Measurements from ENCODE around the gene SAFB.

The SAFB gene

DNA sequence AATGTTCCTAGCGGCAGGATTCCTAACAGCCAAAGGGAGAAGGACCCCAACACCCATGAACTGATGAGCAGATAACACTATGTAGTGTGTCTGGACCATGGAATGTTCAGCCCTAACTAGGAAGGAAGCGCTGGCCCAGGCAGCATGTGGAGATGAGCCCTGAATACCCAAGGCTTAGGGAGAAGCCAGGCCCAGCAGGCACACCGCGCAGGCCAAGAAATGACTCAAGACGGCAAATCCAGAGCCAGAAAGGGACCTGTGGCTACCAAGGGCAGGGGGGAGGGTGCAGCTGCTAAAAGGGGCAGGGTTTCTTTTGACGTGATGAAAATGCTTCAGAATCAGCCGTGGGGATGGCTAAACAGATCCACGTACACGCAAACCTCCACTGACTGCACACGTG, 34.4 kb upstream of the SAFB start:
- no peak for DNase-seq
- TF ChIP-seq, protein P1, sequence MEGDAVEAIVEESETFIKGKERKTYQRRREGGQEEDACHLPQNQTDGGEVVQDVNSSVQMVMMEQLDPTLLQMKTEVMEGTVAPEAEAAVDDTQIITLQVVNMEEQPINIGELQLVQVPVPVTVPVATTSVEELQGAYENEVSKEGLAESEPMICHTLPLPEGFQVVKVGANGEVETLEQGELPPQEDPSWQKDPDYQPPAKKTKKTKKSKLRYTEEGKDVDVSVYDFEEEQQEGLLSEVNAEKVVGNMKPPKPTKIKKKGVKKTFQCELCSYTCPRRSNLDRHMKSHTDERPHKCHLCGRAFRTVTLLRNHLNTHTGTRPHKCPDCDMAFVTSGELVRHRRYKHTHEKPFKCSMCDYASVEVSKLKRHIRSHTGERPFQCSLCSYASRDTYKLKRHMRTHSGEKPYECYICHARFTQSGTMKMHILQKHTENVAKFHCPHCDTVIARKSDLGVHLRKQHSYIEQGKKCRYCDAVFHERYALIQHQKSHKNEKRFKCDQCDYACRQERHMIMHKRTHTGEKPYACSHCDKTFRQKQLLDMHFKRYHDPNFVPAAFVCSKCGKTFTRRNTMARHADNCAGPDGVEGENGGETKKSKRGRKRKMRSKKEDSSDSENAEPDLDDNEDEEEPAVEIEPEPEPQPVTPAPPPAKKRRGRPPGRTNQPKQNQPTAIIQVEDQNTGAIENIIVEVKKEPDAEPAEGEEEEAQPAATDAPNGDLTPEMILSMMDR (IDR thresholded peaks at IDR 0.05; ENCODE audit: low read depth, low read length), result no peak
- H3K36me3 ChIP-seq, result peaks cover 73% of the 10 kb centered on the region

DNA sequence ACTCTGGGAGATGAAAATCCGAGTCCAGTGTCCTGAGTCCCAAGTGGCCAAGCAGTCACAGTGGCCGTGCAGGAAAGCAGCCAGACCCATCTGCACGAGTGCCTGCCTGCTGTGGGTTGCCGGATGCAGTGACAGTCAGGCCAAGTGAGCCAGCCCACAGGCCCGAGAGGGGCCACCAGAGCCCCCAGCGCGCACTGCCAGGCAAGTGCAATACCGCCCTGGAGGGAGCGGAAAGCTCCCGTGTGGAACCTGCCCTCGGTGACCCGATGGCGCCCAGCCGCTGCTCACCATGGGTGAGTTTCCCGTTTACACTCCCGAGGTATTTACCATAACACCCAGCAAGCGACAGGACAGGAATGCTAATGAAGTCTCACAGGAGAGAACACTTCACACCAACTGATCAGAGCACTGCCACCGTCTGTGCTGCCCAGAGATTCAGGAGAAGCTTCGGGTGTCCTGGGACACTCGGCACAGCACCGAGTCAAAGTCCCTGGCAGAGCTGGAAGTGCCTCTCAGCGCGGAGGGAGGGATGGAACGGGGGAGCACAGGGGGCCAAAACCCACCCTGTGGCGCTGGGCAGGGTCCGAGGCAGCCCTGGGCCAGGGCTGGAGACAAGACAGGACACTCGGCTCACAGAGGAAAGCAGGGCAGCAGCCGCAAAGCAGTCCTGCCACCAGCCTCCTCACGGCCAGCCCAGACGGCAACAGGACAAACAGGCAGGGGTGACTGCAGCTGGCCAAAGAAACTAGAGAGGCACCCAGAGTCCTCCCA, 33.8 kb upstream of the SAFB start:
- H3K4me3 ChIP-seq (ENCODE audit: low read depth, low read length), result no peak overlapping the region
- H3K27ac ChIP-seq, result no peak overlapping the region
- peaks cover 80% of the 10 kb centered on the region for H3K36me3 ChIP-seq
- H3K27me3 ChIP-seq (ENCODE audit: insufficient read depth, low read depth, severe bottlenecking), result no peaks in the 10 kb centered on the region
- TF ChIP-seq, protein P1 (IDR thresholded peaks at IDR 0.05; ENCODE audit: low read depth, low read length), result no peak
- H3K9me3 ChIP-seq (ENCODE audit: severe bottlenecking), result no peaks in the 10 kb centered on the region
- DNase-seq, result no peak

More for the DNA sequence above, 34.4 kb upstream of the SAFB start:
- H3K27ac ChIP-seq, result no peak overlapping the region
- H3K4me3 ChIP-seq (ENCODE audit: low read depth, low read length), result no peak overlapping the region
- no peaks in the 10 kb centered on the region for H3K9me3 ChIP-seq (ENCODE audit: severe bottlenecking)
- no peaks in the 10 kb centered on the region for H3K27me3 ChIP-seq (ENCODE audit: insufficient read depth, low read depth, severe bottlenecking)

DNA sequence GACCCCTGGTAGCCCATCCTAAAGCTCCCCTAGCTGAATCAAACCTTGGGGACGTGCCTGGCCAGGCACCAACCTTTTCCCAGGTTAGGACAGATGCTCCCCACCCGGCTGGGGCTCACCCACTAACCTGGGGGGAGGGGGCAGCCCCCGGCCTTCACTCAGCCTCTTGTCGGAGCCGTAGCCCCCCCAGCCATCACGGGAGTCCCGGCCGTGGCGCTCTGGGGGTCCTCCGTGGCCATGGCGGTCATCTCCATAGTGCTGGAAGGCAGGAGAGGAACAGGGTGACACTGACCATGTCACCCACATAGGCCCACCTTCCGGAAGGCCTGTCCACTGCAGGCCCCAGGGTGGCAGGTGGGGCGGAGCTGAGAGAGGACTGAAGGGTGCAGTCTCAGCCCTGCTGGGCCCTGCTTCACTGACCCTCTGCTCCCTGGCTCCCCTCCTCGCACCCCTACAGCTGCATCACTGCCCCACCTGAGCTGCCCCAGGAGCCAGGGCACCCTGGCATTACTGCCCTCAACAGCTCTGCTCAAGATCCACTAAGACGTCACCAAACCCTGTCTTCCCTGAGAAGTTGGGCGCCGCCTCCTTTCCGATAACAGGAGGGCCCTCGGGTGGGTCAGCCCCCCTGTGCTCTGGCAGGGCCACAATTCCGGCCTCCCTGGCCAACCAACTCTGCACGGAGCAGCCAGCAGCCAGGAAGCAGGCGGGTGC, 32.6 kb upstream of the SAFB start:
- Histone ChIP-seq H3K27ac (no peak overlapping the region), H3K27me3 (ENCODE audit: insufficient read depth, low read depth, severe bottlenecking) (no peaks in the 10 kb centered on the region), H3K4me3 (ENCODE audit: low read depth, low read length) (no peak overlapping the region), H3K36me3 (peaks cover 83% of the 10 kb centered on the region), H3K9me3 (ENCODE audit: severe bottlenecking) (no peaks in the 10 kb centered on the region)
- TF ChIP-seq, protein P1 (IDR thresholded peaks at IDR 0.05; ENCODE audit: low read depth, low read length), result no peak
- no peak for DNase-seq

DNA sequence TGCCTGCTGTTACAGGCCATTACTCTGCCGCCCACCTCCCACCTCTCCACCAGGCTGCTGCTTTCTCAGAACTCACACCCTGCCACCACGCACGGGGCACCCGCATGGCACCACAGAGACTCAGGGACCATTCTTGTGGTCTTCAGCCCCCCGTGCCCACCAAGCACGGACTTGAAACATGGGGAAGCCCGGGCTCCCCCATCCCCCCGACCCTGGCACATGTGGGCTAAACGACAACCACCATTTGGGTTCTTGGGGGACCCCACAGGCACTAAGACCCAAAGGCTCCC, 32.1 kb upstream of the SAFB start:
- TF ChIP-seq, protein P1 (IDR thresholded peaks at IDR 0.05; ENCODE audit: low read depth, low read length), result no peak
- Histone ChIP-seq H3K9me3 (ENCODE audit: severe bottlenecking) (no peaks in the 10 kb centered on the region), H3K27me3 (ENCODE audit: insufficient read depth, low read depth, severe bottlenecking) (no peaks in the 10 kb centered on the region), H3K27ac (no peak overlapping the region), H3K36me3 (peaks cover 88% of the 10 kb centered on the region), H3K4me3 (ENCODE audit: low read depth, low read length) (no peak overlapping the region)
- DNase-seq, result no peak

DNA sequence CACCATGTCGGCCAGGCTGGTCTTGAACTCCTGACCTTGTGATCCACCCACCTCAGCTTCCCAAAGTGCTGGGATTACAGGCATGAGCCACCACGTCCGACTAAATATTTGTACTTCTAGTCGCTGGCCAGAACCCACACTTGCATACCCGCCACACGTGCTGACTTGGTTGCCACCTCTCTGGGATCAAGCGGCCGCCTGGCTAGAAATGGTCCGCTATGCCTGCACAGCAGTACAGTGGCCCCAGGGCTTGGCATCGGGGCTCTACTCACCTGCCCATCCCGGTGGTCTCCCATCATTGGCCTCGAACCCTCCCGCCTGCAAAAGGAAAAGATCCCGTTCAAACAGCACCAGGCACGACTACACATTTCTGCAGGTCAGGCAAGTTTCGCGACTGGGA, 31.4 kb upstream of the SAFB start:
- Histone ChIP-seq H3K27ac (no peak overlapping the region), H3K9me3 (ENCODE audit: severe bottlenecking) (no peaks in the 10 kb centered on the region), H3K36me3 (peaks cover 94% of the 10 kb centered on the region), H3K27me3 (ENCODE audit: insufficient read depth, low read depth, severe bottlenecking) (no peaks in the 10 kb centered on the region), H3K4me3 (ENCODE audit: low read depth, low read length) (no peak overlapping the region)
- TF ChIP-seq, protein P1 (IDR thresholded peaks at IDR 0.05; ENCODE audit: low read depth, low read length), result no peak
- DNase-seq, result no peak
